ENCODE results near the gene NIPSNAP2. TPM values are rescaled to one million over a fixed set of nuclear protein-coding genes. Genes with fewer than 3 reads are reported as not detected.
"Not testable (repeated sequence)": the region's sequence is repeated elsewhere in the genome, so short reads cannot be mapped to it uniquely, and the experiment has no call there.

Gene NIPSNAP2
- total RNA-seq, 4 donors from 2014 or later: 54.4 to 61.0 (median 59.0) TPM

DNA sequence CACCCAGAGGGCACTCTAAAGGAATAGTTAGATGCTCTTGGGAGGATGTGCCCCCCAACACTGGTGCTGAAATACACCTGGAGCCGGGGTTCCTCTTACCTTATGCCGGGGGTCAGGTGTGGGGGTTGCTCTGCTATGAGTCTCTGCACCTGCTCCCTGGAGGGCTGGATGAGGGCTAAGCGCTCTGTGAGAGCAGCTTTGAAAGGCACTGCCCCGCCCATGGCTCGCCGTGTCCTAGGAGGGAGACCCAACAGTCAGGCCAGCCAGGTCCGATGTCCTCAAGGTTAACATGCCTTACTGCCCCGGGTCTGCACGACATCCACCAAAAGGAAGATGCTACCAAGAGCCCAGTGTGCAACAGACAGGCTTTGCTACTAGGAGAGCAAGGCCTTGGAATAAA is 55.1 kb downstream of the NIPSNAP2 start:
- H3K36me3 ChIP-seq: peaks cover 0 to 73% (median 0%) of the 10 kb centered on the region in 3 donors
- no peak overlapping the region for H3K4me3 ChIP-seq
- H3K27ac ChIP-seq: no peak overlapping the region
- no peaks in the 10 kb centered on the region for H3K9me3 ChIP-seq
- WGBS, 2 donors: 78 to 82% methylated on average over 9 of the region's 9 CpGs
- H3K27me3 ChIP-seq: no peaks in the 10 kb centered on the region
- no peak for DNase-seq (ENCODE audit: low spot score in 2 of 2)
- TF ChIP-seq, protein P1, sequence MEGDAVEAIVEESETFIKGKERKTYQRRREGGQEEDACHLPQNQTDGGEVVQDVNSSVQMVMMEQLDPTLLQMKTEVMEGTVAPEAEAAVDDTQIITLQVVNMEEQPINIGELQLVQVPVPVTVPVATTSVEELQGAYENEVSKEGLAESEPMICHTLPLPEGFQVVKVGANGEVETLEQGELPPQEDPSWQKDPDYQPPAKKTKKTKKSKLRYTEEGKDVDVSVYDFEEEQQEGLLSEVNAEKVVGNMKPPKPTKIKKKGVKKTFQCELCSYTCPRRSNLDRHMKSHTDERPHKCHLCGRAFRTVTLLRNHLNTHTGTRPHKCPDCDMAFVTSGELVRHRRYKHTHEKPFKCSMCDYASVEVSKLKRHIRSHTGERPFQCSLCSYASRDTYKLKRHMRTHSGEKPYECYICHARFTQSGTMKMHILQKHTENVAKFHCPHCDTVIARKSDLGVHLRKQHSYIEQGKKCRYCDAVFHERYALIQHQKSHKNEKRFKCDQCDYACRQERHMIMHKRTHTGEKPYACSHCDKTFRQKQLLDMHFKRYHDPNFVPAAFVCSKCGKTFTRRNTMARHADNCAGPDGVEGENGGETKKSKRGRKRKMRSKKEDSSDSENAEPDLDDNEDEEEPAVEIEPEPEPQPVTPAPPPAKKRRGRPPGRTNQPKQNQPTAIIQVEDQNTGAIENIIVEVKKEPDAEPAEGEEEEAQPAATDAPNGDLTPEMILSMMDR (IDR thresholded peaks at IDR 0.05): no peak
- no peak for TF ChIP-seq POLR2A (IDR thresholded peaks at IDR 0.05)
- TF ChIP-seq EP300 (IDR thresholded peaks at IDR 0.05): no peak
- no peaks in the 10 kb centered on the region for H3K4me1 ChIP-seq

DNA sequence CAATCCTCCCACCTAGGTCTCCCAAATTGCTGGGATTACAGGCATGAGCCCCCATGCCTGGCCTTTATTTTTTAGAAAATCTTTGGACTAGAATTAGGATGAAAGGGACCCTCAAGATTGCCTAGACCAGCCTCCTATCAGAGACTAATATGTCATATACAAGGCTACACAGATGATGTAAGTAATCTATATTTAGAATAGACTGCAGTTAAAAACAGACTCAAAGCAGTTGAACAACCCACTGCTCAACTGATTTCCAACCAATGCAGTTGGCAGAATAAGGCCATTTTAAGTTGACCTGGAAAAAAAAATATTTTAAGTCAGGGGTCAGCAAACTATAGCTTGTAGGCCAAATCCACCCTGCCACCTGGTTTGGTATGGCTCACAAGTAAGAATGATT is 59.1 kb downstream of the NIPSNAP2 start:
- no peaks in the 10 kb centered on the region for H3K4me1 ChIP-seq
- DNase-seq (ENCODE audit: low spot score in 2 of 2): no peak
- no peak for TF ChIP-seq EP300 (IDR thresholded peaks at IDR 0.05)
- TF ChIP-seq POLR2A (IDR thresholded peaks at IDR 0.05): no peak
- TF ChIP-seq, protein P1 (IDR thresholded peaks at IDR 0.05): no peak
- peaks cover 0 to 53% (median 0%) of the 10 kb centered on the region in 3 donors for H3K36me3 ChIP-seq
- H3K4me3 ChIP-seq: no peak overlapping the region
- H3K27ac ChIP-seq: no peak overlapping the region
- no peaks in the 10 kb centered on the region for H3K9me3 ChIP-seq
- H3K27me3 ChIP-seq: no peaks in the 10 kb centered on the region

DNA sequence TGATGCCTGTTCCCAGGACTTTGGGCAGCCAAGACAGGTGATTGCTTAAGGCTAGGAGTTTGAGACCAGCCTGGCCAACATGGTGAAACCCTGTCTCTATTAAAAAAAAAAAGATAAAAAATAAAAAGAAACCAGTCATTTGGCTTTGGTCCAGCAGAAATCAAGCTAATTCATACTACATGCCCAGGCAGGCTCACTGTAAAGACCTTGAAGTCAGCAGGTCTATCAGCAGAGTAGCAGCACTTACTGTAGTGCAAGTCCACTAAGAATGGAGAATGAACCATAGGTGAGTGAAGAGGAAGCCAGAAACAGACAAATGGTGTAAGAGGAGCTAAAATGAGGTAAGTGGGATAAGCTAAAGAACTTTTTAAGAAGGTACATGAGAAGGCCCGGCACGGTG is 62.2 kb downstream of the NIPSNAP2 start:
- WGBS, 2 donors: 73 to 92% methylated on average over 2 of the region's 2 CpGs
- Histone ChIP-seq H3K27me3 (no peaks in the 10 kb centered on the region), H3K4me3 (no peak overlapping the region), H3K36me3 (peaks cover 0 to 53% (median 0%) of the 10 kb centered on the region in 3 donors), H3K27ac (no peak overlapping the region), H3K9me3 (no peaks in the 10 kb centered on the region), H3K4me1 (no peaks in the 10 kb centered on the region)
- no peak for DNase-seq (ENCODE audit: low spot score in 2 of 2)
- TF ChIP-seq POLR2A (IDR thresholded peaks at IDR 0.05): no peak
- TF ChIP-seq, protein P1 (IDR thresholded peaks at IDR 0.05): no peak
- TF ChIP-seq EP300 (IDR thresholded peaks at IDR 0.05): no peak

DNA sequence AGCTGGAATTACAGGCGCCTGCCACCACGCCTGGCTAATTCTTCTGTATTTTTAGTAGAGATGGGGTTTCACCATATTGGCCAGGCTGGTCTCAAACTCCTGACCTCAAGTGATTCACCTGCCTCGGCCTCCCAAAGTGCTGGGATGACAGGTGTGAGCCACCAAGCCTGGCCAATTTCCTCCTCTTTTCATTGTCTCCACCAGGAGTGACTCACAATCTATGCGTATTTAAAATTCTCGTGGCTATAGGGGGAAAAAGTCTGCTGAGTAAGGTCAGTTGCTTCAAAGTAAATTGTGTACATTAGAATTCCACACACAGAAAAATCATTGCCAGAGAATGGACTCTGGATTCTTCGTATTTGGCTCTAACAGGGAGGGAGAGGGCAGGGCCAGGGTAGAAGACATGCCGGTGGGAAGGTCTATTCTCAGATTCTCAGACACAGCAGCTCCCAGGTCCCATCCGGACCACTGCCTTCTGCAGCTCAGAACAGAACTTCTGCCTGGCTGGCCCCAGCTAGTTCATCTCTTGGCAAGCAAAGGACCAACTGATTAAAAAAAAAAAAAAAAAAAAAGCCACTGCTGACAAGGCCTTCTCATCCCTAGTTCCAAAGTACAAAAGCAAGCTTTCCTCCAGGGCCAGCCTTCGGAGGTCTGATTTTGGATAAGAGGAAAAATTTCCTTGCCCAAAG is 64.7 kb downstream of the NIPSNAP2 start:
- H3K27ac ChIP-seq: no peak overlapping the region
- 90 to 92% methylated on average over 9 of the region's 9 CpGs for WGBS, 2 donors
- H3K4me1 ChIP-seq: peaks cover 0 to 7% (median 3%) of the 10 kb centered on the region in 4 donors
- H3K9me3 ChIP-seq: no peaks in the 10 kb centered on the region
- H3K4me3 ChIP-seq: no peak overlapping the region
- H3K27me3 ChIP-seq: no peaks in the 10 kb centered on the region
- TF ChIP-seq, protein P1 (IDR thresholded peaks at IDR 0.05): no peak
- TF ChIP-seq EP300 (IDR thresholded peaks at IDR 0.05): no peak
- TF ChIP-seq POLR2A (IDR thresholded peaks at IDR 0.05): no peak
- H3K36me3 ChIP-seq: peaks cover 0 to 47% (median 0%) of the 10 kb centered on the region in 3 donors
- DNase-seq (ENCODE audit: low spot score in 2 of 2): no peak

DNA sequence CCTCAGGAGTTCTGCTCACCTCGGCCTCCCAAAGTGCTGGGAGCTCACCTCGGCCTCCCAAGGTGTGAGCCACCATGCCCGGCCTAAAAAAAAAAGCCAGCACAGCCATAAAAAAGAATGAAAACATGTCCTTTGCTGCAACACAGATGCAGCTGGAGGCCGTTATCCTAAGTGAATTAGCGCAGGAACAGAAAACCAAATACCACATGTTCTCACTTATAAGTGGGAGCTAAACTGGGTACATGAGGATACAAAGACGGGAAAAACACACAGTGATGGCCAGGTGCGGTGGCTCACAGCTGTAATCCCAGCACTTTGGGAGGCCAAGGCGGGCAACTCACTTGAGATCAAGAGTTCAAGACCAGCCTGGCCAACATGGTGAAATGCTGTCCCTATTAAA is 66.0 kb downstream of the NIPSNAP2 start:
- H3K27me3 ChIP-seq: no peaks in the 10 kb centered on the region
- TF ChIP-seq EP300 (IDR thresholded peaks at IDR 0.05): no peak
- TF ChIP-seq, protein P1 (IDR thresholded peaks at IDR 0.05): no peak
- no peak for TF ChIP-seq POLR2A (IDR thresholded peaks at IDR 0.05)
- 90 to 91% methylated on average over 8 of the region's 8 CpGs for WGBS, 2 donors
- H3K36me3 ChIP-seq: peaks cover 0 to 38% (median 0%) of the 10 kb centered on the region in 3 donors
- H3K4me1 ChIP-seq: peaks cover 0 to 7% (median 3%) of the 10 kb centered on the region in 4 donors
- DNase-seq (ENCODE audit: low spot score in 2 of 2): no peak
- H3K4me3 ChIP-seq: no peak overlapping the region
- H3K9me3 ChIP-seq: no peaks in the 10 kb centered on the region
- no peak overlapping the region for H3K27ac ChIP-seq

DNA sequence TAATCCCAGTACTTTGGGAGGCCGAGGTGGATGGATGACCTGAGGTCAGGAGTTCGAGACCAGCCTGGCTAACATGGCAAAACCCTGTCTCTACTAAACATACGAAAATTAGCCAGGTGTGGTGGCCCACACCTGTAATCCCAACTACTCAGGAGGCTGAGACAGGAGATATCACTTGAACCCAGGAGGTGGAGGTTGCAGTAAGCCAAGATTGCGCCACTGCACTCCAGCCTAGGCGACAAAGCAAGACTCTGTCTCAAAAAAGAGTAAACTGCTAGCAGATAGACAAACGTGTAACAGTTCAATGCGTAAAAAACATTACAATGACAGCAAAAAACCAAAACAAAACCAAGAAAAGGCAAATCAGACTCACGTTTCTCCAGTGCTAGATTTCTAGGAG is 67.2 kb downstream of the NIPSNAP2 start:
- not testable (repeated sequence) for H3K4me1 ChIP-seq; H3K27me3 ChIP-seq; H3K4me3 ChIP-seq; H3K9me3 ChIP-seq; H3K27ac ChIP-seq; DNase-seq (ENCODE audit: low spot score in 2 of 2)
- 74 to 78% methylated on average over 8 of the region's 8 CpGs for WGBS, 2 donors
- H3K36me3 ChIP-seq: peaks cover 0 to 33% (median 0%) of the 10 kb centered on the region in 3 donors

DNA sequence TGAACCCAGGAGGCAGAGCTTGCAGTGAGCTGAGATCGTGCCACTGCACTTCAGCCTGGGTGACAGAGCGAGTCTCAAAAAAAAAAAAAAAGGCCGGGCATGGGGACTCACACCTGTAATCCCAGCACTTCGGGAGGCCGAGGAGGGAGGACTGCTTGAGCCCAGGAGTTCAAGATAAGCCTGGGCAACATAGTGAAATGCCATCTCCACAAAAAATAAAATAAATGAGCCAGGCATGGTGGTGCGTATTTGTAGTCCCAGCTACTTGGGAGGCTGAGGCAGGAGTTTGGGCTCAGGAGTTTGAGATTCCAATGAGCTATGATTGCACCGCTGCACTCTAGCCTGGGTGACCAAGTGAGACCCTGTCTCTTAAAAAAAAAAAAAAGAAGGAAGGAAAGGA is 68.2 kb downstream of the NIPSNAP2 start:
- H3K4me1 ChIP-seq; H3K27me3 ChIP-seq; H3K27ac ChIP-seq; H3K9me3 ChIP-seq; H3K4me3 ChIP-seq; DNase-seq (ENCODE audit: low spot score in 2 of 2): not testable (repeated sequence)
- peaks cover 0 to 33% (median 0%) of the 10 kb centered on the region in 3 donors for H3K36me3 ChIP-seq
- WGBS, 2 donors: 96 to 98% methylated on average over 7 of the region's 7 CpGs

Data from tibial nerve (tissue), 4 donors.